AG04450 (cell line): Measurements from ENCODE around the gene CALM1. TPM values are rescaled to one million over a fixed set of nuclear protein-coding genes. Genes with fewer than 3 reads are reported as not detected.

ENCODE experiments used
- CTCF ChIA-PET: fragments of 300-600, 350-600 bp; formaldehyde crosslinking; extraction: SDS; loops from one replicate; lab custom pipeline; 2022; ENCODE audit warnings: antibody characterized with exemption, inconsistent platforms; lab: Charles Lee
- POLR2A ChIA-PET: fragments of 350-600 bp; formaldehyde crosslinking; extraction: SDS; loops from one replicate; lab custom pipeline; 2021; ENCODE audit warnings: antibody characterized with exemption, inconsistent platforms; lab: Yijun Ruan, JAX
- DNase-seq: peaks from one replicate; pipeline ENCODE4 v3.0.0-alpha.2; 2011; ENCODE audit warnings: low read depth, low spot score
- H3K27ac ChIP-seq: one replicate; pipeline ENCODE4 v1.5.1; 2012; ENCODE audit warnings: low read depth, low read length, control low read depth
- H3K27me3 ChIP-seq: one replicate; pipeline ENCODE4 v1.6.0; 2012; ENCODE audit warnings: low read length; ENCODE audit not compliant: control insufficient read depth, insufficient read depth
- H3K4me3 ChIP-seq: 2 replicates; pipeline ENCODE4 v1.5.1; 2011; ENCODE audit warnings: mild to moderate bottlenecking, low read depth, low read length, control low read depth
- H3K9me3 ChIP-seq: 2 replicates; pipeline ENCODE4 v1.5.1; 2012; ENCODE audit warnings: low read length; ENCODE audit not compliant: control insufficient read depth, insufficient read depth
- polyA plus RNA-seq: library from polyadenylated mRNA; depleted of rRNA; stranded (reverse); fragments of >200 nt; gene quantifications from 2 replicates; pipeline ENCODE4 v1.2.3, GENCODE V29; 2011
- TF ChIP-seq, protein P1 (sequence below): IDR thresholded peaks from 2 replicates; pipeline ENCODE4 v1.5.1; 2011; ENCODE audit warnings: low read depth, low read length, control low read depth, inconsistent platforms

Gene CALM1
- polyA plus RNA-seq, 1 experiment, result 549 TPM

DNA sequence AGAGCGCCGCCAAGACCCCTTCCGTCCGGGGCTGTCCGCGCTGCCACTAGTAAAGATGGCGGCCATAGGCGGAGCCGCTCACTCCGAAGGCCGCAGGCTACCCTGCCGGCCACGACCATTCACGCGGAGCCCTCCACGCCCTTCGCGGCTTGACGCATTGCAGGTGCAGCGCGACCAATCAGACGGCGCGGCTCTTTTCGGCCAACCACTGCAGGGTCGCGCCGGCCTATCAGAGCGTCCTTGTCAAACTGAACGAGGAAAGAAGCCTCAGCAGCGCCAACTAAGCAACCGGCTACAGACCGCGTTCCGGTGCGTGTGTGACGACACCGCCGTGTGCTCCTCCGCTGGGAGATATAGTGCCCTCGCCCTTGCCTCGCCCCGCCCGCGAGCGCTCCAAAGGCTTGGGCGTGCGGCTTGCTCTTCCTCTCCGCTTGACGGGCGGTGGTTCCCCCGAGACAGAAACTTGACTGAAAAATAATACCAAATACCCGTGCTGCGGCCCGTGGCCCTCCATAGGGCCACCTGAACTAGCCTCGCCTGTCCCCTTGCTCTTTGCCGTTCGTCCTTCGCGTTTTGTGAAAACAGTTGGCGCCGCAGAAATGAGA, 13.6 kb upstream of the CALM1 start:
- Histone ChIP-seq H3K27ac (peak overlapping the region; percentile 100), H3K27me3 (no peaks in the 10 kb centered on the region), H3K4me3 (peak overlapping the region; percentile 70), H3K9me3 (no peaks in the 10 kb centered on the region)
- ChIA-PET CTCF (interaction anchor here (0.5 to 2.2 kb wide), 6 partner anchors 14 to 790 kb away, joined by 3 to 8 read pairs (median 4); partner anchors contain the start of gene CALM1), POLR2A (interaction anchor here (0.6 to 2.7 kb wide), 4 partner anchors 13 to 246 kb away, joined by 3 to 25 read pairs (median 3); partner anchors contain the start of genes CALM1 and PSMC1)
- TF ChIP-seq, protein P1, sequence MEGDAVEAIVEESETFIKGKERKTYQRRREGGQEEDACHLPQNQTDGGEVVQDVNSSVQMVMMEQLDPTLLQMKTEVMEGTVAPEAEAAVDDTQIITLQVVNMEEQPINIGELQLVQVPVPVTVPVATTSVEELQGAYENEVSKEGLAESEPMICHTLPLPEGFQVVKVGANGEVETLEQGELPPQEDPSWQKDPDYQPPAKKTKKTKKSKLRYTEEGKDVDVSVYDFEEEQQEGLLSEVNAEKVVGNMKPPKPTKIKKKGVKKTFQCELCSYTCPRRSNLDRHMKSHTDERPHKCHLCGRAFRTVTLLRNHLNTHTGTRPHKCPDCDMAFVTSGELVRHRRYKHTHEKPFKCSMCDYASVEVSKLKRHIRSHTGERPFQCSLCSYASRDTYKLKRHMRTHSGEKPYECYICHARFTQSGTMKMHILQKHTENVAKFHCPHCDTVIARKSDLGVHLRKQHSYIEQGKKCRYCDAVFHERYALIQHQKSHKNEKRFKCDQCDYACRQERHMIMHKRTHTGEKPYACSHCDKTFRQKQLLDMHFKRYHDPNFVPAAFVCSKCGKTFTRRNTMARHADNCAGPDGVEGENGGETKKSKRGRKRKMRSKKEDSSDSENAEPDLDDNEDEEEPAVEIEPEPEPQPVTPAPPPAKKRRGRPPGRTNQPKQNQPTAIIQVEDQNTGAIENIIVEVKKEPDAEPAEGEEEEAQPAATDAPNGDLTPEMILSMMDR, result peak; percentile 23; the same call in 1 of the 2 replicates
- peak; percentile 100 for DNase-seq

DNA sequence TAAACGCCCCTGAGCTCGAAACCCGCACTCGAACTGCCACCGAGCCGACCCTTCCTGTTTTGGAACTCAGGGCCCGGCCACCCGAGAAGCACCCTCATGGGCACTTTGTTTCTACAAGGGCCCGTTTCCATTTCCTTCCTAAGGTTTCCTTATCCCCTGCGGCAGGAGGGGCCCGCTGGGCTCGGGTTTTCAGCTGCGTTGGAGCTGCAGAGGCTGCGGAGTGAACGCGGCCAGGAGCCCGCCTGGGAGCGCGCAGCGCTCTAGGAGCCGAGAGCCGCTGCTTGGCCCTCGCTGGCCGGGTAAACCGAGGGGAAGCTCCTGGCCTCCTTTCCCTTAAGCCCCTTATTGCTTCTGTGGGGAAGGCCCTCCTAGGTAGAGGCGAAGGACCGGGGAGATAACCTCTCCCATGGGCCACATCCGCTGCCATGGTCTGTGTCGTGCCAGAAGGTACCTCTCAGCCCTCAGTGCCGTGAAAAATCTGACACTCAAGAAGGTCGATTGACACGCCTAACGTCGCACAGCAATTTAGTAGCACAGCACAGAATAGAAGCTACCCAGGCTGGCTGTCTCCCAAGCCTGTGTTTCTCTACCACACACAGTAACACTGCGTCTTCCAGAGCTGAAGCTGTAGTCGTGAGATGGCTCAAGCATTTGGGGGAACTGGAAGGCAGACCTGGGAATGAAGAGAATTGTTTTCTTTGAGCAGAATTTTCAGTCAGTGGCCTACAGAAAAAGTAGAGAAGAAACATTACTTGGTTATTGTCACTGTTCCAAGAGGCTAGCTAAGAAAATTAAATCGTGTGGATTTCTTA, 12.9 kb upstream of the CALM1 start:
- no peaks in the 10 kb centered on the region for H3K9me3 ChIP-seq
- H3K27ac ChIP-seq, result peak overlapping the region; percentile 100
- ChIA-PET CTCF (interaction anchor here (0.6 to 2.2 kb wide), 4 partner anchors 13 to 375 kb away, joined by 4 to 8 read pairs (median 6); partner anchors contain the start of gene CALM1), POLR2A (interaction anchor here (0.6 to 2.7 kb wide), 5 partner anchors 11 to 285 kb away, joined by 3 to 25 read pairs (median 3); partner anchors contain the start of gene CALM1)
- TF ChIP-seq, protein P1, result no peak
- no peak for DNase-seq
- H3K4me3 ChIP-seq, result peak overlapping the region; percentile 58
- no peaks in the 10 kb centered on the region for H3K27me3 ChIP-seq

DNA sequence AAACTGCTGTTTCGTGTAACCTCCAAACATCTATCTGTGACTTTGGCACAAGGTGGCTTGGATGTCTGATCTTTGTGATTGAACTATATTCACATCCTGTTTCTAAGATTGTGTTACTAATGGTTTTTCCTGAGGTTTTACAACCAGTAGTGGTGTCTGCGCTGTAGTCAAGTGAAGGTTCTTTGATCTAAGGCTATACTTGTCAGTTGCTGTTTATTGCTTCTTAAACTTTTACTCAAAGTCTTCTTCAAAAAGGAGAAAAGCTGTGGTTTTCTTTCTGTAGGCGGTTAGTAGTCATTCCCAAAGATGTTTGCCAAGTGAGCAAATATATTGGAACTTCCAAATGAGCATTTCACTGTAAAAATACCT, 12.3 kb upstream of the CALM1 start:
- ChIA-PET POLR2A (interaction anchor here (0.6 to 2.7 kb wide), 4 partner anchors 10 to 285 kb away, joined by 3 to 25 read pairs (median 4); partner anchors contain the start of gene CALM1), CTCF (interaction anchor here (1.2 to 1.3 kb wide), 2 partner anchors 13 to 15 kb away, joined by 4 to 8 read pairs; partner anchors contain the start of gene CALM1)
- no peaks in the 10 kb centered on the region for H3K9me3 ChIP-seq
- H3K4me3 ChIP-seq, result no peak overlapping the region
- no peak for DNase-seq
- no peak overlapping the region for H3K27ac ChIP-seq
- no peaks in the 10 kb centered on the region for H3K27me3 ChIP-seq
- TF ChIP-seq, protein P1, result no peak

DNA sequence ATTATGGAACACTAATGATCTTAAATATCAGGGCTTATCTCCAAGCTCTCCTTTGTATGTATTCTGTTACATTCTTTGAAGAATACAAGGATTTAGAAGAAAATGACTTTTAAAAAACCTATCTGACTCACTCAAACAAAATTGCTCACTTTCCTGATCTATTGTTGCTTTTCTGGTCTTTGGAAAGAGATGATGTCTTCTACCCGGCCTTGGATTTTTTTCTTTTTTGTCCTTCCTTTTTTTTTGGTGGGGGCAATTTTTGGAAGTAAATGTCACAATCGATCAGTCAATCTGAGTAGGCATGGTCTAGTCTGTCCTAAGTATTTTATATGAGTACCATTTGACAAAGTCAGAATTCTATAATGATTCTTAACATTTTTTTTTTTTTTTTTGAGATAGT, 10.5 kb upstream of the CALM1 start:
- Histone ChIP-seq H3K9me3 (no peaks in the 10 kb centered on the region), H3K27me3 (no peaks in the 10 kb centered on the region), H3K27ac (no peak overlapping the region), H3K4me3 (no peak overlapping the region)
- DNase-seq, result no peak
- ChIA-PET CTCF (interaction anchor here (1.2 kb wide), 1 partner anchor 13 kb away, joined by 3 read pairs; no protein-coding TSS in a partner anchor), POLR2A (no interaction called here)
- TF ChIP-seq, protein P1, result no peak
